GM12801 (cell line): ENCODE data around the gene TBC1D16.

Experiments
- TF ChIP-seq, protein P1 (sequence below): IDR thresholded peaks from one replicate; pipeline ENCODE4 v1.5.1; 2011; ENCODE audit warnings: control low read depth; ENCODE audit not compliant: insufficient read length; ENCODE audit errors: extremely low read depth

Gene TBC1D16

GRCh38 chr17:80063830-80064585, 28.3 kb upstream of the TBC1D16 start:
- TF ChIP-seq, protein P1, sequence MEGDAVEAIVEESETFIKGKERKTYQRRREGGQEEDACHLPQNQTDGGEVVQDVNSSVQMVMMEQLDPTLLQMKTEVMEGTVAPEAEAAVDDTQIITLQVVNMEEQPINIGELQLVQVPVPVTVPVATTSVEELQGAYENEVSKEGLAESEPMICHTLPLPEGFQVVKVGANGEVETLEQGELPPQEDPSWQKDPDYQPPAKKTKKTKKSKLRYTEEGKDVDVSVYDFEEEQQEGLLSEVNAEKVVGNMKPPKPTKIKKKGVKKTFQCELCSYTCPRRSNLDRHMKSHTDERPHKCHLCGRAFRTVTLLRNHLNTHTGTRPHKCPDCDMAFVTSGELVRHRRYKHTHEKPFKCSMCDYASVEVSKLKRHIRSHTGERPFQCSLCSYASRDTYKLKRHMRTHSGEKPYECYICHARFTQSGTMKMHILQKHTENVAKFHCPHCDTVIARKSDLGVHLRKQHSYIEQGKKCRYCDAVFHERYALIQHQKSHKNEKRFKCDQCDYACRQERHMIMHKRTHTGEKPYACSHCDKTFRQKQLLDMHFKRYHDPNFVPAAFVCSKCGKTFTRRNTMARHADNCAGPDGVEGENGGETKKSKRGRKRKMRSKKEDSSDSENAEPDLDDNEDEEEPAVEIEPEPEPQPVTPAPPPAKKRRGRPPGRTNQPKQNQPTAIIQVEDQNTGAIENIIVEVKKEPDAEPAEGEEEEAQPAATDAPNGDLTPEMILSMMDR = no peak

DNA sequence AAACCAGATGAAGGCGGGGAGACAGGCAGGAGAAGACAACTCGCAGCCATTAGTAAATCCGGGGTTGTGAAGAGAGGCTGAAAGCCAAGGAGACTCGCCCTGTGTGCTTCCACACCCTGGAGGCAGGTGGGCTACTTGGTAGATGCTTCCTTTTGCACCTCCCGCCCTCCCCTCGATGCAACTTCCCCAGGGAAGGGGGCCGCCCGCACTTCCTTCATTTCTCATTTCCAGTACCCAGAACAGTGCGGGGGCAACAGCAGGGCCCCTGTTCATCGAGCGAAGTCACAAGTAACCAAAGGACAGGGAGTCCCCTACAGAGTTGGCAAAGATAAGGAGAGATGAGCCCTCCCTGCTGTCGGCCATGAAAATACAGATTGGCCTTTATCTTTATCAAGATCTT, 25.7 kb upstream of the TBC1D16 start:
- TF ChIP-seq, protein P1 = no peak

DNA sequence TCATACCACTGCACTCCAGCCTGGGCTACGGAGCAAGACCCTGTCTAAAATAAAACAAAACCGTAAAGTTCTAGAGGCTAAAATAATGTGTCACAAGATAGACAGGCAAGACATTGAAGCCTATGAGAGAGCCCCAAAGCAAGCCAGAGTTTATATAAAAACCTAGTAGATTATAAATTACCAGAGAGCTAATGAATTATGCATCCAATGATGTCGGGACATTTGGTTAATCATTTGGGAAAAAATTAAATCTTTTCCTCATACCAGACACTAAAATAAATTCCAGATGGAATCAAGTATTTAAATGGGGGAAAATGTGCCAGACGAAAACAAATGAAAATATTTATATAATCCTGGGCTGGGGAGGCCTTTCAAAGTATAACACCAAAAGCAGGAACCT, 25.0 kb upstream of the TBC1D16 start:
- TF ChIP-seq, protein P1 = no peak

DNA sequence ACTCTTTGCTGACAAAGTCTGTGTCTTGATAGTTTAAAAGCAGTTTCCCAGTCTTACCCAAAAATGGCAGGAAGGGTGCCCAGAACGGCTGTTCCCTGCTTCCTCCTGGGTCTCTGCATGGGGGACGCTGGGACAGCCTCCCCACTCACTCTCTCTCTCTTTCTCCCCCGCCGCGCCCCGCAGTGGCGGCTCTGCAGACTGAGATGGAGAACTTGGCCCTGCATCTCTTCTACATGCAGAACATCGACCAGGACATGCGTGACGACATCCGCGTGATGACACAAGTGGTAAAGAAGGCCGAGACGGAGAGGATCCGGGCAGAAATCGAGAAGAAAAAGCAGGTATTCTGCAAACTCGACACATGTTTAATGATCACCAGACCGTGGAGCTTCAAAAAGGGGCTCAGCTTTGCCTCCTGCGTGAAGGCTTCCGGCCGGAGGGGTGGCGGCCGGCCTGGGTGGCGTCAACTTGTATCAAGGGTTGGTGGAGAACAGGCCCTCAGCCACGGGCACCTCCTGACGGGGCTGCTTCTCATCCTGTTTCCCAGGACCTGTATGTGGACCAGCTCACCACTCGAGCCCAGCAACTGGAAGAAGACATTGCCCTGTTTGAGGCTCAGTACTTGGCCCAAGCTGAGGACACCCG, 22.8 kb upstream of the TBC1D16 start:
- TF ChIP-seq, protein P1 = no peak

DNA sequence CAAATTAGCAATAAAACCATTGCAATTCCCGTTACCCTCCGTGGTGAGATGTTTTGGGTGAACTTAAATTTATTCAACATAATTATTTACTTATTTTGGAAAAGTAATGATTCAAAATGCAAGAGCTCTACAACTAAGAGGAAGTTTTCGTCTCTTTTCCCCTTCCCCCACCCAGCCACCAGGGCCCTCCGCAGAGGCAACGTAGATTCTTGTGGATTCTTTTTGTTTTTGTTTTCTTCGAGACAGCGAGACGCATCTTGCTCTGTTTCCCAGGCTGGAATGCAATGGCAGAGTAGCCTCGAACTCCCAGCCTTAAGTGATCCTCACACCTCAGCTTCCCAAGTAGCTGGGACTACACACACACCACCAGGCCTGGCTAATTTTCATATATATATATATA, 19.9 kb upstream of the TBC1D16 start:
- TF ChIP-seq, protein P1 = no peak

DNA sequence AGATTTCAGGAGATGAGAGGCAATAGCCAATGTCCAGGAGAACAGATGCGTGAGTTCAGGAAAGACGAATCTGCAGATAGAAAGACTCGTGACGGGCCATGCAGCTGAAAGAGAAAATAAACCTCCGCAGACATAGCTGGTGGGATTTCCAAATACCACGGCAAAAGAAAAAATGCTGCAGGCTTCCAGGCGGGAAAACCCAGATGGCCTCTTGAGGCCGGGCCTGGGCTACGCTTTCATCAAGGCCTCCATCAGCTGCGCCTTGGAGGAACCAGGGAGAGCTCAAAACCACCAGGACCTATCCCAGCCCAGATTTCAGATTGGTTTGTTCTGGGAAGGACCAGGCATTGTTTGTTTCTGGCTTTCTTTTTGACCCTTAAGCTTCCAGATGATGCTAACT, 17.4 kb upstream of the TBC1D16 start:
- TF ChIP-seq, protein P1 = no peak

GRCh38 chr17:80051681-80052080, 16.0 kb upstream of the TBC1D16 start:
- TF ChIP-seq, protein P1 = no peak
